SJSA1 (cell line): ENCODE measurements around the gene RADIL. TPM values are rescaled to one million over a fixed set of nuclear protein-coding genes. Genes with fewer than 3 reads are reported as not detected.
A peak's percentile ranks its signal among the peaks of the same experiment; 100 is the strongest.

ENCODE experiments used
- DNase-seq, 2 experiments: peaks; one replicate each; pipeline ENCODE4 v3.0.0-alpha.2; 2015 to 2020; ENCODE audit warnings: low spot score in 2 of 2, low read depth in 1 of 2
- H3K27ac ChIP-seq: fragments of 250-450 bp; sonication (Bioruptor Pico); 2 replicates; pipeline ENCODE4 v1.5.1; 2020; ENCODE audit warnings: mild to moderate bottlenecking, moderate library complexity
- H3K27me3 ChIP-seq: fragments of 250-450 bp; sonication (Bioruptor Pico); replicated peaks from 2 replicates; pipeline ENCODE4 v1.5.1; 2020; ENCODE audit warnings: mild to moderate bottlenecking, moderate library complexity
- H3K36me3 ChIP-seq: fragments of 250-450 bp; sonication (Bioruptor Pico); 2 replicates; pipeline ENCODE4 v1.5.1; 2020; ENCODE audit warnings: mild to moderate bottlenecking
- H3K4me1 ChIP-seq: fragments of 250-450 bp; sonication (Bioruptor Pico); replicated peaks from 2 replicates; pipeline ENCODE4 v1.6.1; 2021; ENCODE audit warnings: mild to moderate bottlenecking
- H3K4me3 ChIP-seq: fragments of 250-450 bp; sonication (Bioruptor Pico); 2 replicates; pipeline ENCODE4 v1.5.1; 2020; ENCODE audit warnings: mild to moderate bottlenecking
- H3K9me3 ChIP-seq: fragments of 250-450 bp; sonication (Bioruptor Pico); replicated peaks from 2 replicates; pipeline ENCODE4 v1.5.1; 2020; ENCODE audit warnings: mild to moderate bottlenecking
- total RNA-seq: library from RNA; depleted of rRNA; stranded (reverse); fragments of >200 nt; shearing (Covaris generic); gene quantifications from 2 replicates; pipeline ENCODE4 v1.2.3, GENCODE V29; 2014

Gene RADIL
- total RNA-seq, 1 experiment from 2014 or later, result 0.24 TPM

- Histone ChIP-seq H3K27ac (no peak overlapping the region), H3K4me1 (no peaks in the 10 kb centered on the region), H3K9me3 (peaks cover 7% of the 10 kb centered on the region), H3K36me3 (no peaks in the 10 kb centered on the region), H3K4me3 (no peak overlapping the region), H3K27me3 (no peaks in the 10 kb centered on the region; the same call in 1 of the 2 replicates)
- DNase-seq, result no peak
These were observed 31.8 kb downstream of the RADIL start for GRCh38 chr7:4851459-4852422.

GRCh38 chr7:4850262-4850795 lies 33.2 kb downstream of the RADIL start:
- Histone ChIP-seq H3K27me3 (peaks cover 3% of the 10 kb centered on the region), H3K4me1 (no peaks in the 10 kb centered on the region), H3K9me3 (peaks cover 7% of the 10 kb centered on the region), H3K27ac (no peak overlapping the region), H3K36me3 (no peaks in the 10 kb centered on the region), H3K4me3 (no peak overlapping the region)
- no peak for DNase-seq

GRCh38 chr7:4849390-4849789 lies 34.1 kb downstream of the RADIL start:
- peaks cover 4% of the 10 kb centered on the region for H3K27me3 ChIP-seq
- no peak for DNase-seq
- H3K4me1 ChIP-seq, result no peaks in the 10 kb centered on the region
- no peaks in the 10 kb centered on the region for H3K36me3 ChIP-seq
- H3K4me3 ChIP-seq, result no peak overlapping the region
- H3K27ac ChIP-seq, result no peak overlapping the region
- peaks cover 7% of the 10 kb centered on the region for H3K9me3 ChIP-seq

GRCh38 chr7:4845740-4846142 lies 37.8 kb downstream of the RADIL start:
- Histone ChIP-seq H3K27ac (no peak overlapping the region), H3K36me3 (no peaks in the 10 kb centered on the region), H3K27me3 (peaks cover 4% of the 10 kb centered on the region), H3K9me3 (no peaks in the 10 kb centered on the region), H3K4me1 (no peaks in the 10 kb centered on the region), H3K4me3 (no peak overlapping the region)
- no peak for DNase-seq

GRCh38 chr7:4842319-4843064 lies 41.0 kb downstream of the RADIL start:
- Histone ChIP-seq H3K4me1 (no peaks in the 10 kb centered on the region), H3K9me3 (no peaks in the 10 kb centered on the region), H3K4me3 (no peak overlapping the region), H3K27me3 (peaks cover 10% of the 10 kb centered on the region; the same call in 1 of the 2 replicates), H3K27ac (no peak overlapping the region), H3K36me3 (no peaks in the 10 kb centered on the region)
- DNase-seq, result no peak

GRCh38 chr7:4841836-4842235 lies 41.7 kb downstream of the RADIL start:
- no peak for DNase-seq
- Histone ChIP-seq H3K4me1 (no peaks in the 10 kb centered on the region), H3K9me3 (no peaks in the 10 kb centered on the region), H3K27ac (no peak overlapping the region), H3K4me3 (no peak overlapping the region), H3K27me3 (peaks cover 10% of the 10 kb centered on the region; the same call in 1 of the 2 replicates), H3K36me3 (no peaks in the 10 kb centered on the region)

GRCh38 chr7:4841007-4841784 lies 42.3 kb downstream of the RADIL start:
- no peak overlapping the region for H3K4me3 ChIP-seq
- no peak for DNase-seq
- H3K9me3 ChIP-seq, result no peaks in the 10 kb centered on the region
- no peaks in the 10 kb centered on the region for H3K36me3 ChIP-seq
- H3K27me3 ChIP-seq, result peaks cover 10% of the 10 kb centered on the region; the same call in 1 of the 2 replicates
- no peak overlapping the region for H3K27ac ChIP-seq
- H3K4me1 ChIP-seq, result no peaks in the 10 kb centered on the region

- Histone ChIP-seq H3K9me3 (no peaks in the 10 kb centered on the region), H3K4me3 (no peak overlapping the region), H3K4me1 (no peaks in the 10 kb centered on the region), H3K27ac (no peak overlapping the region), H3K27me3 (peaks cover 6% of the 10 kb centered on the region; the same call in 1 of the 2 replicates), H3K36me3 (no peaks in the 10 kb centered on the region)
- no peak for DNase-seq
These were observed 43.4 kb downstream of the RADIL start for GRCh38 chr7:4840079-4840501.

- Histone ChIP-seq H3K4me1 (no peaks in the 10 kb centered on the region), H3K27ac (no peak overlapping the region), H3K36me3 (no peaks in the 10 kb centered on the region), H3K27me3 (peaks cover 6% of the 10 kb centered on the region; the same call in 1 of the 2 replicates), H3K9me3 (no peaks in the 10 kb centered on the region), H3K4me3 (no peak overlapping the region)
- no peak for DNase-seq
These were observed 44.7 kb downstream of the RADIL start for GRCh38 chr7:4838626-4839334.

GRCh38 chr7:4837803-4838625 lies 45.5 kb downstream of the RADIL start:
- no peak overlapping the region for H3K27ac ChIP-seq
- peak in 1 of 2 experiments; percentile 43 for DNase-seq

GRCh38 chr7:4837041-4837802 lies 46.3 kb downstream of the RADIL start:
- H3K36me3 ChIP-seq, result no peaks in the 10 kb centered on the region
- H3K27ac ChIP-seq, result no peak overlapping the region
- no peaks in the 10 kb centered on the region for H3K4me1 ChIP-seq
- no peak overlapping the region for H3K4me3 ChIP-seq
- H3K27me3 ChIP-seq, result peaks cover 6% of the 10 kb centered on the region; the same call in 1 of the 2 replicates
- no peaks in the 10 kb centered on the region for H3K9me3 ChIP-seq
- DNase-seq, result peak in 1 of 2 experiments; percentile 46

More at GRCh38 chr7:4837803-4838625, 45.5 kb downstream of the RADIL start:
- Histone ChIP-seq H3K27me3 (peaks cover 6% of the 10 kb centered on the region; the same call in 1 of the 2 replicates), H3K36me3 (no peaks in the 10 kb centered on the region), H3K9me3 (no peaks in the 10 kb centered on the region), H3K4me1 (no peaks in the 10 kb centered on the region), H3K4me3 (no peak overlapping the region)
